SW480 (cell line): ENCODE data around the gene FMR1.

Experiments
- DNase-seq: peaks from one replicate; pipeline ENCODE4 v3.0.0-alpha.2; 2016; ENCODE audit warnings: low spot score

Gene FMR1

GRCh38 chrX:147911192-147912022 lies at the start of gene FMR1:
Gene FMR1, plus strand, starts transcription at chrX:147911919. Its CDS starts 261 bp downstream, at chrX:147912180.
- DNase-seq, result peak; percentile 90

DNA sequence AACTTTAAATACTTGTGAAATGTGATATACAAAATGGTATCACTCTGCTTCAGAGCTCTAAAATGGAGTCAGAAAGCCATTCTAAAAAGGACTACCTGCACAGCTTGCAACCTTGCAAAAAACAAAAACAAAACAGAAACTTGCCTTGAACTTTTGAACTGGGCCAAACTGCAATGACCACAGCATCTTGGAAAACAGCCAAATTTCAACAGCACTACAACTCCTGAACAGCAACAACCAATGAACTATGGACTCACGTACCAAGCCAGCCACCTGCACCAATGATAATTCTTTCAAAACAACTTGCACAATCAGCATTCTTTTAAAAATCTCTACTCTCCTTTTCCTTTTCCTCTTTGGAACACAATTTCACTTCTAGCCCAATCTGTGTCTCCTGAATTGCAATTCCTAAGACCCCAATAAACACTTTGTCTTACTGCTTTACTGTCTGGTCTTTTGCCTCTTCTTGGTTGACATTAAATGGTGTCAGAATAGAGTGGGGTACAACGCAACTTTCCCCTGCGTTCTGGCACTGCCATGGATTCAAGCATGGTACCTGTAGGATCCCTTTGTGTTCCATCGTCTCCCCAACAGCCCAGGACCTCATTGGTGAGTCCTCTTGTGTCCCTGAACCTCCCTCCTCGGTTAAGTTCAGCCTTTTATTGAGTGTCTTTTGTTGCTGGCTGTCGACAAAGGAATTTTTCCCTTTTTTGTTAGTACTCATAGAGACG lies 35.7 kb upstream of the FMR1 start:
- DNase-seq, result peak; percentile 20

DNA sequence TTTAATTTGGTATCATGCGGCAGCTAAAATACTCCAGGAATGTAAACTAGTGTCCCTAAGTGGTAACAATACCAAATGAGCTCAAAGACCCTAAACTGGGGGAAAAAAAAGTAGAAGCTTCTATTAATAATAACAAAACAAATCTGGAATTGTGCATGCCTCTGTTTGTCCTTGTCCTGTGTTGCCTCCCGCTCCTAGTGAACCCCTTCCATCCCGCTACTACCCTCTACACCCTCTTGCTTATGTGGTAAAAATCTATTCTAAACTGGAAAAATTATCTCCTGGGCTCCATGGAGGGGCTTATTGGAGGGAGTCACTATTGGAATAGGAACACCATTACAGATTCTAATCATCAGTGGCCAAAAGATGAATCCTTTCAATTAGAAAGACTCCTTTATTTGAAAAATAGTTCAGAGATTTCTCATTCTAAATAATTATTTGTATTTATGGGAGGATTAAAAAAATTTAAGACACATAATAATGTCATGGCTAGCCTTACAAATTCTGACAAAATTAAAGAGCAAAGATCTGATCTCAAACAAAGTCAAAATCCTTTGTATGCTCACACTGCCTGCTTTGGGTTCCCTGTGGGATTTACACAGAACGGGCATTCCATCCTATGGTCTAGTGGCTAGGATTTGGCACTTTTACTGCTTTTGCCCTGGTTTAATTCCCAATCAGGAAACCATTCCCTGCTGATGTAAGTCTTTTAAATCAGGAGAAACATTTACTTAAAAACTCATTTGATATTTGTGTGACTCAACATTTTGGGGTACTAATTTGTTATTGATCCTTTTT lies 34.7 kb upstream of the FMR1 start:
- DNase-seq, result no peak

GRCh38 chrX:147877726-147878125 lies 34.0 kb upstream of the FMR1 start:
- peak; percentile 63 for DNase-seq

- peak; percentile 4 for DNase-seq
Observed at GRCh38 chrX:147884958-147885357, 26.8 kb upstream of the FMR1 start.

- no peak for DNase-seq
Observed at GRCh38 chrX:147890756-147891155, 21.0 kb upstream of the FMR1 start.

DNA sequence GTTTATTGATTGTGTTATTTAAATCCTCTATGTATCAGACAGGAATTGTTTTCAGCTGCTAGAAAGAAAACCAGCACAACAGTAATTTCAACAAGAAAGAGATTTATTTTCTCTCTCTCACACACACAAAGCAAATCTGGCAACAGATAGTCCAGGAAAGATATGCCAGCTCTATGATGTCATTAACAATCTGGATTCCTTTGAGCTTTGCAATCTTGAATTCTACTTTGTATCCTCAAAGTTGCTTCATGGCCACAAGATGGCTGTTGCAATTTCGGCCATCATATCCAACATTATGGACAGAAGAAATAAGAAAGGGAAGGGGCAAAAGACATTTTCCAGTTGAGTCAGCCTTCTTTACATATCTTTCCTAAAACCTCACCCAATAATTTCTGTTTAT lies 19.8 kb upstream of the FMR1 start:
- no peak for DNase-seq

- no peak for DNase-seq
Observed at GRCh38 chrX:147893741-147894140, 18.0 kb upstream of the FMR1 start.

- DNase-seq, result no peak
Observed at GRCh38 chrX:147894366-147894963, 17.3 kb upstream of the FMR1 start.

- DNase-seq, result no peak
Observed at GRCh38 chrX:147897117-147897516, 14.6 kb upstream of the FMR1 start.

DNA sequence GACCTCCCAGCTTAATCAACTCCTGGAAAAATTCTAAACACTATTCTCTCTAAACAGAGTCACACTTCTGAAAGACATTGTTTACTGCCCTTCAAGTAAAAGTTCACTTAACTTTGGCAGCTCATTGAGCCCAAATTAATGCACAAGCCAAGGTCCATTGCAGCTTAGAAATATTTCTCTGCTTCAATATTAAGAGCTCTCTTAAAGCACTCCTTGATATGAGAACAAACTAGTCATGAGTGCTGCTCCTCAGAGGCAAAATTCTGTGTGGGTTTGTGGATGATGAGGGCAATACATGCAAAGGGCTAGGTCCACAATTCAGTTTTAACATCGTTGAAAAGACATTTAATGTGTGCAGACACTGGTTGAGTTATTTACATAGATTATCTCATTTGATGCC lies 12.8 kb upstream of the FMR1 start:
- no peak for DNase-seq

DNA sequence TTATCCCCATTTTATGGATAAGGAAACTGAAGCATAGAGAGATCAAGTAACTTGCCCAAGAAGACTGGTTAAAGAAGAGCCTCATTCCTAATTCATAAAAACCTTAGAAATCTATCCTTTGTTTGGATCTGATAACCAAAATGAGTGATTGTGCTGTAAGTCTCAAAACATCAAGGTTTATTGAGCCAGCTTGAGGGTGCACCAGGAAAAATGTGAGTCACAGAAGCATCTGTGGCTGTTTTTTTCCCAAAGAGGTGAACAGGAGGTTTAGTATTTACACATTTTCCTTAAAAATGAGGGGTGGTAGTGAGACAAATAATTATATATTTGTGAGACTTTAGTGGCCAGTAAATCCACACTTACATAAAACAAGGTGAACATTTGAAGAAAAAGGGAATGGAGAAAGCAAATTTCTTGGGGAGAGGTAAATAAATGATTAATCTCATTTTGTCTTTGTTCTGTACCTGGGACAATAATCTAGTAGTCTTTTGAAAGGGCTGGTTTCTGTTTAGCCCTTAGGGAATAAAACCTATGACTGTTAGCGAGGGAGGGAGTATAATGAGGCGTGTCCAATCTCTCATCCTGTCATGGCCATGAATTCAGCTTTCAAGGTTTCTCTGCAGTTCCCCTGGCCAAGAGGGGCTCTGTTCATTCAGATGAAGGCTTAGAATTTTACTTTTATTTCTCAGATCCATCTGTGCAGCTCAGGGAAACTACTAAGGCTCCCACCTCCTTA lies 12.2 kb upstream of the FMR1 start:
- DNase-seq, result no peak

DNA sequence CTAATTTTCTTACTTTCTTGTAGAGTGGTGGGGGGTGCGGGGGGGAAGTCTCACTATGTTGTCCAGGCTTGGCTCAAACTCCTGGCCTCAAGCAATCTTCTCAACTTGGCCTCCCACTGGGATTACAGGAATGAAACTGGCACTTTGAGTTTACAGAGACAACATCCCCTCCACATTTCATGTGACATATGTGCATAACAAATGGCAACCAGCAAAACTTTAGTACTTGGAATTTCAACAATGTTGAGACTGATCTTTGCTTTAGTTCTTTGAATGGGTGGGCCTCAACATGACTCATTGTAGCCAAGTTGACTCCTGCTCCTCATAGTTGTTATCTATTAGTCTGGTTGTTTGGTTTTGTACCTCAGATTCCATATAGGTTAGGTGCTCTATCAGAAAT lies 11.4 kb upstream of the FMR1 start:
- DNase-seq, result no peak

GRCh38 chrX:147901461-147902126 lies 10.1 kb upstream of the FMR1 start:
- no peak for DNase-seq

DNA sequence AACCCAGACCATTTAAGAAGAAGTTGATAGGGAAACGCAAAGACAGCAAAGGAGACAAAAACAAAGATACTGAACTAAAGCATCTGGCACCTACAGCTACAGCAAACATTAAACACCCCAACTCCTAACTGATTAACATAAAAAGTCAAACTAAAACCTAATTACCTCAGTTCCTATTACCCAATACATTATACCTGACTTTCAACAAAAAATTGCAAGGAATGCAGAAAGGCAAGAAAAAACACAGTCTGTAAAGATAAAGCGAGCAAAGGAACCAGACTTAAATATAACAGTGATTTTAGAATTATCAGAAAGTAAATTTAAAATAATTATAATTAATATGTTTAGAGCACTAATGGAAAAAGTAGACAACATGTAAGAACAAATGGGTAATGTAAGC lies 9.4 kb upstream of the FMR1 start:
- no peak for DNase-seq

DNA sequence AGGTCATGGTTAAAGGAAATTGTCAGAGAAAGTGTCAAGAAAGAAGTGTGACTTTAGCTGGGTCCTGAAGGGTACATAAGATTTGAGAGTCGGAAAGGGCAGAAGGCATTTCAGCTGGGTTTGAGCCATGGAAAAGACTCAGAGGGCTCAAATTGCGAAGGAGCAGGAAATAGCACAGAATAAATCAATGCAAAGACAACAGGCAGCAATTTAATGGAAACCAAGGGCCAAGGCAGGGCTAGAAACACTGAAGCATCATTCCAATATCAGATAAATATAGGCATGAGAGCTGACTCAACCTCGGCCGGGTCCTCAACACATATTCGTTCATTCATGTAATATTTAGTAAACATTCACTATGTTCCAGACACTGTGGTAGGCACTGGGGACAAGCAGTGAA lies 3.6 kb upstream of the FMR1 start:
- no peak for DNase-seq

- DNase-seq, result no peak
Observed at GRCh38 chrX:147910607-147911006, 1.1 kb upstream of the FMR1 start.

DNA sequence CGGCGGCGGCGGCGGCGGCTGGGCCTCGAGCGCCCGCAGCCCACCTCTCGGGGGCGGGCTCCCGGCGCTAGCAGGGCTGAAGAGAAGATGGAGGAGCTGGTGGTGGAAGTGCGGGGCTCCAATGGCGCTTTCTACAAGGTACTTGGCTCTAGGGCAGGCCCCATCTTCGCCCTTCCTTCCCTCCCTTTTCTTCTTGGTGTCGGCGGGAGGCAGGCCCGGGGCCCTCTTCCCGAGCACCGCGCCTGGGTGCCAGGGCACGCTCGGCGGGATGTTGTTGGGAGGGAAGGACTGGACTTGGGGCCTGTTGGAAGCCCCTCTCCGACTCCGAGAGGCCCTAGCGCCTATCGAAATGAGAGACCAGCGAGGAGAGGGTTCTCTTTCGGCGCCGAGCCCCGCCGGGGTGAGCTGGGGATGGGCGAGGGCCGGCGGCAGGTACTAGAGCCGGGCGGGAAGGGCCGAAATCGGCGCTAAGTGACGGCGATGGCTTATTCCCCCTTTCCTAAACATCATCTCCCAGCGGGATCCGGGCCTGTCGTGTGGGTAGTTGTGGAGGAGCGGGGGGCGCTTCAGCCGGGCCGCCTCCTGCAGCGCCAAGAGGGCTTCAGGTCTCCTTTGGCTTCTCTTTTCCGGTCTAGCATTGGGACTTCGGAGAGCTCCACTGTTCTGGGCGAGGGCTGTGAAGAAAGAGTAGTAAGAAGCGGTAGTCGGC lies 528 bp downstream of the FMR1 start:
- peak; percentile 41 for DNase-seq

DNA sequence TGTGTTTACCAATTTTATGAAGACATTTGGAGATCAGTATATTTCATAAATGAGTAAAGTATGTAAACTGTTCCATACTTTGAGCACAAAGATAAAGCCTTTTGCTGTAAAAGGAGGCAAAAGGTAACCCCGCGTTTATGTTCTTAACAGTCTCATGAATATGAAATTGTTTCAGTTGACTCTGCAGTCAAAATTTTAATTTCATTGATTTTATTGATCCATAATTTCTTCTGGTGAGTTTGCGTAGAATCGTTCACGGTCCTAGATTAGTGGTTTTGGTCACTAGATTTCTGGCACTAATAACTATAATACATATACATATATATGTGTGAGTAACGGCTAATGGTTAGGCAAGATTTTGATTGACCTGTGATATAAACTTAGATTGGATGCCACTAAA lies 1.9 kb downstream of the FMR1 start:
- no peak for DNase-seq

- DNase-seq, result no peak
Observed at GRCh38 chrX:147914591-147914990, 2.9 kb downstream of the FMR1 start.
